Activated CD4-positive, alpha-beta T cell treated with anti-CD3 and anti-CD28 coated beads, Interleukin-10, Interleukin-2, amounts not matched to agents 100 ng/mL and 50 ng/mL, durations not matched to agents 16 hours and 8 hours (primary cell): ENCODE results near the gene OR2T2.
A peak's percentile ranks its signal among the peaks of the same experiment; 100 is the strongest.
"Not testable (repeated sequence)": the region's sequence is repeated elsewhere in the genome, so short reads cannot be mapped to it uniquely, and the experiment has no call there.

Source experiments
- DNase-seq: peaks from one replicate; pipeline ENCODE4 v3.0.0-alpha.2; 2020

The OR2T2 gene

GRCh38 chr1:248450466-248451145 lies 5.2 kb downstream of the OR2T2 start:
- DNase-seq: not testable (repeated sequence)

GRCh38 chr1:248453619-248454018 lies 8.2 kb downstream of the OR2T2 start:
- DNase-seq: not testable (repeated sequence)

GRCh38 chr1:248455045-248455444 lies 9.6 kb downstream of the OR2T2 start:
- DNase-seq: not testable (repeated sequence)

- not testable (repeated sequence) for DNase-seq
These were observed 11.2 kb downstream of the OR2T2 start for GRCh38 chr1:248456635-248457034.

- not testable (repeated sequence) for DNase-seq
These were observed 13.7 kb downstream of the OR2T2 start for GRCh38 chr1:248459117-248459516.

- no peak for DNase-seq
These were observed 25.7 kb downstream of the OR2T2 start for GRCh38 chr1:248471154-248471553.

- not testable (repeated sequence) for DNase-seq
These were observed 26.7 kb downstream of the OR2T2 start for GRCh38 chr1:248472111-248472510.

GRCh38 chr1:248473051-248473450 lies 27.6 kb downstream of the OR2T2 start, which contains the start of gene OR2T3:
OR2T3 (plus strand) TSS chr1:248473351; CDS start chr1:248473351, 0 bp downstream.
- DNase-seq: not testable (repeated sequence)

- DNase-seq: not testable (repeated sequence)
These were observed 30.2 kb downstream of the OR2T2 start for GRCh38 chr1:248475660-248476059.

- peak; percentile 62 for DNase-seq
These were observed 36.5 kb downstream of the OR2T2 start for GRCh38 chr1:248481686-248482579.

GRCh38 chr1:248488289-248488688 lies 42.9 kb downstream of the OR2T2 start, which contains the start of gene OR2T5:
OR2T5 (plus strand) TSS chr1:248488589; CDS start chr1:248488589, 0 bp downstream.
- DNase-seq: not testable (repeated sequence)

GRCh38 chr1:248496661-248497060 lies 51.2 kb downstream of the OR2T2 start:
- not testable (repeated sequence) for DNase-seq

GRCh38 chr1:248500305-248501035 lies 55.0 kb downstream of the OR2T2 start:
- not testable (repeated sequence) for DNase-seq
